Daoy (cell line): ENCODE data around the gene TMEM80. TPM values are rescaled to one million over a fixed set of nuclear protein-coding genes. Genes with fewer than 3 reads are reported as not detected.
"Not testable (repeated sequence)": the region's sequence is repeated elsewhere in the genome, so short reads cannot be mapped to it uniquely, and the experiment has no call there.

Experiments used
- DNase-seq: peaks from one replicate; pipeline ENCODE4 v3.0.0-alpha.2; 2015; ENCODE audit warnings: low read depth
- total RNA-seq: library from RNA; depleted of rRNA; stranded (reverse); fragments of >200 nt; shearing (Covaris generic); gene quantifications from 2 replicates; pipeline ENCODE4 v1.2.3, GENCODE V29; 2014

TMEM80 gene
- total RNA-seq, 1 experiment from 2014 or later, result 7.5 TPM

DNA sequence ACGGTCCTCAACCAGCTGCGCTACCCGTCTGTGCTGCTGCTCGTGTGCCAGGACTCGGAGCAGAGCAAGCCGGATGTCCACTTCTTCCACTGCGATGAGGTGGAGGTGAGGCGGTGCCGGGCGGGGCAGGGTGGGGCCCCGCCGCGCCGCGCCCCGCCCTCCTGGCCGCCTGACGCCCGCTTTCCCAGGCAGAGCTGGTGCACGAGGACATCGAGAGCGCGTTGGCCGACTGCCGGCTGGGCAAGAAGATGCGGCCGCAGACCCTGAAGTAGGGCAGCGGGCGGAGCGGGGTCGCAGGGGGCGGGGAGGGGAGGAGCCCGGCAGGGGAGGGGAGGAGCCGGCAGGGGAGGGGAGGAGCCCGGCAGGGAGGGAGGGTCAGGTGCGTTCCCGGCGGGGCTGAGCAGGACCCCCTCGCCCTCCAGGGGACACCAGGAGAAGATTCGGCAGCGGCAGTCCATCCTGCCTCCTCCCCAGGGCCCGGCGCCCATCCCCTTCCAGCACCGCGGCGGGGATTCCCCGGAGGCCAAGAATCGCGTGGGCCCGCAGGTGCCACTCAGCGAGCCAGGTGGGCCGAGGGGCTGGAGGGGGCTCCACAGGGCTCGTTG lies 25.1 kb downstream of the TMEM80 start:
- peak; percentile 52 for DNase-seq

DNA sequence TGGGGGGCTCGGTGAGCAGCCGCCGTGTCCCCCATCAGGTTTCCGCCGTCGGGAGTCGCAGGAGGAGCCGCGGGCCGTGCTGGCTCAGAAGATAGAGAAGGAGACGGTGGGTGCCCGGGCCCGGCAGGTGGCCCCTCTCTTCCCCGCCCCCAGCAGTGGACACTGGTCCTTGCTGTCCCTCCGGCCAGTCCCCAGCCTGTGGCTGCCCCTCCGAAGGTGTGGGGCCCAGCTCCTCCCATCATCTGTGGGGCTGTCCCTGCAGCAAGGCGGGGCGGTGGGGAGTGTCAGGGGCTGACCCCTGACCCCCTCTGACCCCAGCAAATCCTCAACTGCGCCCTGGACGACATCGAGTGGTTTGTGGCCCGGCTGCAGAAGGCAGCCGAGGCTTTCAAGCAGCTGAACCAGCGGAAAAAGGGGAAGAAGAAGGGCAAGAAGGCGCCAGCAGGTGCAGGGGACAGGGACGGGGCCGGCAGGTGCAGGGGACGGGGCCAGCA lies 25.7 kb downstream of the TMEM80 start:
- DNase-seq, result no peak

DNA sequence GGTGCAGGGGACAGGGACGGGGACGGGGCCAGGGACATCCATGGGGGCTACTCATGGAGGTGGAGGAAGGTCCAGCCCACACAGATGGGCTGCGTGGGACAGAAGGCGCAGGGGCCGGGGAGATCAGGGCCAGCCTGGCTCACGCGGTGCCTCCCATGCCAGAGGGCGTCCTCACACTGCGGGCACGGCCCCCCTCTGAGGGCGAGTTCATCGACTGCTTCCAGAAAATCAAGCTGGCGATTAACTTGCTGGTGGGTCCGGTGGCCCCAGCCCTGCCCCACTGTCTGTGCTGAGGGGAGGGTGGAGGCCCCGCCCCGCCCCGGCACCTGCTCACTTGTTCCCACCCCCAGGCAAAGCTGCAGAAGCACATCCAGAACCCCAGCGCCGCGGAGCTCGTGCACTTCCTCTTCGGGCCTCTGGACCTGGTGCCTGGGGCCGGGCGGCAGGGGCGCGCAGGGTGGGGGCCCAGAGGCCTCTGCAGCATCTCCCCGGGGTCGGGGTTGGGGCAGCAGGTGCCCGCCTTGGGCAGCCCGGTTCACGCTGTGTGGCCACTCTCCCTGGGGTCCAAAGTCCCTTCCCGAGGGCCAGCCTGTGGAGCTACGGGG lies 26.2 kb downstream of the TMEM80 start:
- no peak for DNase-seq

DNA sequence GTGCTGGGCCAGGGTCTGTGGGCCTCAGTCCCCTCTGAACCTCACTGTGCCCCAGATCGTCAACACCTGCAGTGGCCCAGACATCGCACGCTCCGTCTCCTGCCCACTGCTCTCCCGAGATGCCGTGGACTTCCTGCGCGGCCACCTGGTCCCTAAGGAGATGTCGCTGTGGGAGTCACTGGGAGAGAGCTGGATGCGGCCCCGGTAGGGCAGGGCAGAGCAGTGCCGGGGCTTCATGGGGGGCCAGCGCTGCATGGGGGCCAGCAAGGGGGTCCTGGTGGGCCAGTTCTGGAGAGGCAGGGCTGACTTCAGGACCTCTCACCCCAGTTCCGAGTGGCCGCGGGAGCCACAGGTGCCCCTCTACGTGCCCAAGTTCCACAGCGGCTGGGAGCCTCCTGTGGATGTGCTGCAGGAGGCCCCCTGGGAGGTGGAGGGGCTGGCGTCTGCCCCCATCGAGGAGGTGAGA lies 26.8 kb downstream of the TMEM80 start:
- no peak for DNase-seq

DNA sequence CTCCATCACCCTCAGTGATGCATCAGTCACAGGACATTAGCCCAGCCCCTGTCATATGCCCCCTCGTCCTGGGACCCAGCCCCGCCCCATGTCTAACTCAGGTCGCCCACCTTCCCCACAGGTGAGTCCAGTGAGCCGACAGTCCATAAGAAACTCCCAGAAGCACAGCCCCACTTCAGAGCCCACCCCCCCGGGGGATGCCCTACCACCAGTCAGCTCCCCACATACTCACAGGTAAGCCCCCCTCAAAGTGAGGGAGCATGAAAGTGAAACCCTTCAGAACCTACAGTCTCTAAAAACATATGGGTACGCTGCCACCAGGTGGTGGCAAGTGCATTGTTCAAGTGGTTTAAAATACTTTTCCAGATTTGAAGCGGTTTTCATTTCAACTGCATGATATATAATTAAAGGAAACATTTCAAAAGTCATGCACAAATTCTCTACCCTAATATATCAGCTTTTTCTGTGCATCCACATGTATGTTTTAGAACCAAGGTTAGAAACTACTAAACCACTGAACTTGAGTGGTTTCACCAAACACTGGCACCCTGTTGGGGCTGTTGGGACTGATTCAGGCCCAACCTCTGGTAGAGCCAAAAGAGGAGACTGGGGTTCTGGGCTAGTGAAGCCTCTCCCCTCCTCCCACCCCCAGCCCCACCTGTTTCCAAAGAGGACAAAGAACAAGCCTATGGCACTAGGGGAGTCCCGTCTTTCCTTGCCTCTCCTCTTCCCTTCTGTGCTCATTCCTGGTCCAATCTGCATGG lies 27.7 kb downstream of the TMEM80 start:
- DNase-seq, result peak; percentile 65

DNA sequence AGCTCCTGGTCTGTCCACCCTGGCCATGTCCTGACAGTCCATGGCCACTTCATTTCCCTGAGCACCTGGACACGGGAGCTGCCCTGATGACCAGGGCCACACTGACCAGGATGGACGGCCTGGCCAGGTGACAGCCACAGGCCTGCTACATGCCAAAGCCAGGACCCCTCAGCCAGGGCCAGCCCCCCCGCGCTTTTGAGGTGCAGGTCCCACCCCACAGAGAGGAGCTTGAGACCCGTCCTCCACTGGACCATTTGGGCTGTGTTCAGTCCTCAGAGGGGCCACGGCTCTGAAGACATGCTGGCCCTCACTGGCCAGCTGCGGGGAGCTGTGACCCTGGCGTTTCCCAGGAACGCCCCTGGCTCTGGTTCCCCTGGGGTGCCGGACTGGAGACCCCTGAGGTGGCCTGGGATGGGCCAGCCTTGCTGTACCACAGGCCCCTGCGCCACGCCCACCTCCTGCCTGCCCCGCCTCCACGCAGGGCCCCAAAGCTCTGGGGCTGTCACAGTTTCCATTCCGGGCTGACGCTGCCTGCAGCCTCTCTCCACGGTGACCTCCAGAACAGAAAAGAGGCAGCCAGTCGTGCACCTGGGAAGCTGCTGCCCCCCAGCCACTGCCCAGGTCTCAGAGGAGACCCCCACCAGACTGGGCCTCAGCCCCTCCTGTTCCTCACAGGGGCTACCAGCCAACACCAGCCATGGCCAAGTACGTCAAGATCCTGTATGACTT lies 28.6 kb downstream of the TMEM80 start:
- DNase-seq, result no peak

DNA sequence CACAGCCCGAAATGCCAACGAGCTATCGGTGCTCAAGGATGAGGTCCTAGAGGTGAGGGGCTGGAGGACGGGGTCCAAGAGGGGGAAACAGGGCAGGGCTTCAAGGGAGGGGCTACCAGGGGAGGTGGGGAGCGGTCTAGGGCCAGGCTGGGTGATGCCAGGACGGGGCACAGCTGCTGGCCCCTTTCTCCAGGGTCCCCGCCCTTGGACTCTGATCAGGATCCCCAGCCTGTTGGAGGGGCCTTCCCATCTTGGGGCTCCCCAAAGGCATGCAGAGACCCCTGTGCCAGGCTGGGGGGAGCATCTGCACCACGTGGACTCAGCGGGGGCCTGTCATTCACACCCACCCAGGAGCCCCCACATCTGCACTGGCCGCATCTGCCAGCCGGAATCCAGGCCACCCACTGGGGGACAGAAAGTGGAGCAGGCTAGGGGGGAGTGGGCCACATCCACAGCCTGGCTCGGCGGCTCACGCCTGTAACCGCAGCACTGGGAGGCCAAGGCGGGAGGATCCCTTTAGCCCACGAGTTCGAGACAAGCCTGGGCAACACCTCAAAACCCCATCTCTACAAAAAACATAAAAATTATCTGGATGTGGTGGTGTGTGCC lies 29.3 kb downstream of the TMEM80 start:
- no peak for DNase-seq

DNA sequence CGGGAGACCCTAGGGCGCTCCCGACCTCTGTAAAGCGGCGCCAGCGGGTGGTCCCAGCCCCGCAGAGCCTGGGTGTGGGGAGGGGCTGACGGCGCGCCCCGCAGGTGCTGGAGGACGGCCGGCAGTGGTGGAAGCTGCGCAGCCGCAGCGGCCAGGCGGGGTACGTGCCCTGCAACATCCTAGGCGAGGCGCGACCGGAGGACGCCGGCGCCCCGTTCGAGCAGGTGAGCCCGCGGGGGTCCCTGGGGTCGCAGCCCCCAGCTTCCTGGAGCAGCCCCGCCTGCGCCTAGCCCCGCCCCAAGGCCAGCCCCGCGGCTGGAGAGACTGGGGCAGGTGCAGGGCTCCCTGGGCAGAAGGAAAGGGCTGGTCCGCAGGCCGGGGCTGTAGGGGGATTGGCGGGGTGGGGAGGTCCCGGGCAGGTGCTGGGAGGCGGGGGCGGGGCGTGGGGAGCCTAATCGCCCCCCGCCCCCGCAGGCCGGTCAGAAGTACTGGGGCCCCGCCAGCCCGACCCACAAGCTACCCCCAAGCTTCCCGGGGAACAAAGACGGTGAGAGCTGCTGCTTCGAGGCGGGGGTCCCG lies 30.1 kb downstream of the TMEM80 start:
- DNase-seq, result no peak

DNA sequence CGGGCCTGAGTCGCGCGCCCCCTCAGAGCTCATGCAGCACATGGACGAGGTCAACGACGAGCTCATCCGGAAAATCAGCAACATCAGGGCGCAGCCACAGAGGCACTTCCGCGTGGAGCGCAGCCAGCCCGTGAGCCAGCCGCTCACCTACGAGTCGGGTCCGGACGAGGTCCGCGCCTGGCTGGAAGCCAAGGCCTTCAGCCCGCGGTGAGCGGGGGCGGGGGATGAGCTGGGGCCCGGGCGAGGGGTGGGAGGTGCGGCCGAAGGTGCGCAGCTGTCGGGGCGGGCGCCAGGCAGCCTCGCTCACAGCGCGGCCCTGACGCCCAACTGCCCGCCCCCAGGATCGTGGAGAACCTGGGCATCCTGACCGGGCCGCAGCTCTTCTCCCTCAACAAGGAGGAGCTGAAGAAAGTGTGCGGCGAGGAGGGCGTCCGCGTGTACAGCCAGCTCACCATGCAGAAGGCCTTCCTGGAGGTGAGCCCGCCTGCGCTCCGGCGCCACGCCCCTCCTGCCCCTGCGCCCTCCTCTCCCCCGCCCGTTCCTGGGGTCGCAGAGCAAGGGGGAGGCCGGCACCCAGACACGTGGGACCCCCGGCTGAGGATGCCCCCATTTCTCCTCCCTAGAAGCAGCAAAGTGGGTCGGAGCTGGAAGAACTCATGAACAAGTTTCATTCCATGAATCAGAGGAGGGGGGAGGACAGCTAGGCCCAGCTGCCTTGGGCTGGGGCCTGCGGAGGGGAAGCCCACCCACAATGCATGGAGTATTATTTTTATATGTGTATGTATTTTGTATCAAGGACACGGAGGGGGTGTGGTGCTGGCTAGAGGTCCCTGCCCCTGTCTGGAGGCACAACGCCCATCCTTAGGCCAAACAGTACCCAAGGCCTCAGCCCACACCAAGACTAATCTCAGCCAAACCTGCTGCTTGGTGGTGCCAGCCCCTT lies 30.9 kb downstream of the TMEM80 start:
- no peak for DNase-seq

DNA sequence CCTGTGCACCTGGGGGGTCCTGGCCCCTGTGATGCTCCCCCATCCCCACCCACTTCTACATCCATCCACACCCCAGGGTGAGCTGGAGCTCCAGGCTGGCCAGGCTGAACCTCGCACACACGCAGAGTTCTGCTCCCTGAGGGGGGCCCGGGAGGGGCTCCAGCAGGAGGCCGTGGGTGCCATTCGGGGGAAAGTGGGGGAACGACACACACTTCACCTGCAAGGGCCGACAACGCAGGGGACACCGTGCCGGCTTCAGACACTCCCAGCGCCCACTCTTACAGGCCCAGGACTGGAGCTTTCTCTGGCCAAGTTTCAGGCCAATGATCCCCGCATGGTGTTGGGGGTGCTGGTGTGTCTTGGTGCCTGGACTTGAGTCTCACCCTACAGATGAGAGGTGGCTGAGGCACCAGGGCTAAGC lies 31.7 kb downstream of the TMEM80 start:
- peak; percentile 23 for DNase-seq

DNA sequence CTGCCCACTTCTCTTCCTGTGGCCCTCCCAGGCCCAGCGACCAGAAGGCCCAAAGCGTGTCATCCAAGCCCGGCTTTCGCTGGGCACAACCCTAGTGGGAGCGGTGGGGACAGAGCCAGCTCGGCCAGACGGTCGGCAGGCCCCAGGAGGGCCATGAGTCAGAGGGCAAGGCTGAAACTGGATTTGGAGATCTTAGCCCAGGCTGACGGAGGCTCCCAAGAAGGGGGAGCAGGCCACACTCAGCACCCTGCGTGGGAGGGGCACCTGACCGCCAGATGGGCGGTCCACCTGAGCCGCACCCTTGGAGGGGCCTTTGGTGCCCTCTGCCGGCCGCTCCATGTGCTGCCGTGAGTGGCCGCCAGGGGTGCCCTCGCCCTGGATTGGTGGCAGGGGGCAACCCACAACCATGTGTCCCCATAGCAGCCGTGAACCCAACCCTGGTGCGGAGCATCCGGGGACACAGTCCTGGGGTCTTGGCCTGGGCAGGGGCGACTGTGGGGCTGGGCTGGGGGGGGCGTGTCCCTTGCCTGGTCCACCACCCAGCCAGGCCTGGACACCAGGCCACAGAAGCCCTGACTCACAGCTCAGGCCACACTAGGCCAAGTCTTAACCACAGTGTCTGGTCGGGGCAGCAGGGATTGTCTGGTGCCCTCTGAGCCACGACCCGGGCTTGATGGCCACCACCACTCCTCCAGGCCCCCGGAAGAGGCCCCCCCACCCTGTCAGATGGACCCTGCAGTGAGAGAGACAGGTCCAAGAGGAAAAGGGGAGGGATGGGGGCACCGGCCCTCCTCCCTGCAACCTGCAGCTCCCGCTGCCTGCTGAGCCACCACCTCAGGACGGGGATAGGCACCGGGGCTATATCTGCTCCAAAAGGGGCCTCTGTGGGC lies 32.5 kb downstream of the TMEM80 start:
- DNase-seq, result peak; percentile 94

DNA sequence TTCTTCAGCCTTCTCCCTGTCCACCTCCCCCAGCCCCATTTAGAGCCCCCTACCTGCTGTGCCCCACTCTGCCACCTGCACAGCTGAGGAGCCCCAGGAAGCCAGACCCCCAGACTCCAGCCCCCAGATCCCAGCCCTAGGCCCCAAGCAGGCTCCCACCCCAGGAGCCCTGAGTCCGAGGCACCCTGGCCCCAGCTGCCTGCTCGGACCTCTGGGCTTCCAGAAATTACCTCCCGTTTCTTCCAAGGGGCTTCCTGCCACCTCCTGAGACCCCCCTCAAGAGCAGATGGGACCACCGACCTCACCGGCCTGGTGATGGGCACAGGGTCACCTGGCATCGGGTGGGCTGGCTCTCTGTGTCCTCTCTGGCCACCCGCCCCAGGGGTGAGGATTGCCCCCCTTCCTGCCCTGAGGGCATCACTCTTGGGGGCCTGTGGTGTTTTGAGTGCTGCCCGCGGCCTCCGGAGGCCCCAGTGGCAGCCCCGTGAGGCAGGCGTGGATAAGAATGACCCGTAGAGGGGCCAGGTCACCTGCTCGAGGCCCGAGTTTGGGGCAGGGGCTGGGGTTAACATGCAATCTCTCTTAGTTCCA lies 33.4 kb downstream of the TMEM80 start:
- no peak for DNase-seq

DNA sequence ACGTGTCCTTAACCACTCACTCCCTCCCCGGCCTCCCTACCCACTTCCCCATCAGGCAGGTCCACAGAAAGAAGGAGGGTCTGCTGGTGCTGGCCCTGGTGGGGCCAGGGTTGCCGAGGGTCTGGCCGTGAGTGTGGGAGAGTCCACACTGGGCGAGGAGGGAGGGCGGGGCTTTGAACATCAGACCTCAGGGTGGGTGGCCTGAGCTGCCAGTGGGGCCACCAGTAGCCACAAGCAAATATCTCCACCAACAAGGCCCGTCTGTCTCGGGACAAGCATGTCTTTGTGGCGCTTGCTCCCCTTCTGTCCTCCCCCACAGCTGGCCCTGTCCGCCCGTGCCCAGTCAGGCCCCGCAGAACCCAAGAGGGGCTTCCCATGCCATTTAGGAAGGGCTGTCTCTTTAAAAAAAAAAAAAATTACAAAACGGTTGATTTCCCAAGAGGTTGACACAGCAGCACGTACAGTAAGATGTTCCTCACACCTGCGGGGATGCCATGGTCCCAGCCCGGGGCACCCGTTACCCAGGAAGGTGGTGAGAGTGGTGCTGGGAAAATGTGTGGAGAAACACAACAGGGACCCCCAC lies 34.0 kb downstream of the TMEM80 start:
- no peak for DNase-seq

DNA sequence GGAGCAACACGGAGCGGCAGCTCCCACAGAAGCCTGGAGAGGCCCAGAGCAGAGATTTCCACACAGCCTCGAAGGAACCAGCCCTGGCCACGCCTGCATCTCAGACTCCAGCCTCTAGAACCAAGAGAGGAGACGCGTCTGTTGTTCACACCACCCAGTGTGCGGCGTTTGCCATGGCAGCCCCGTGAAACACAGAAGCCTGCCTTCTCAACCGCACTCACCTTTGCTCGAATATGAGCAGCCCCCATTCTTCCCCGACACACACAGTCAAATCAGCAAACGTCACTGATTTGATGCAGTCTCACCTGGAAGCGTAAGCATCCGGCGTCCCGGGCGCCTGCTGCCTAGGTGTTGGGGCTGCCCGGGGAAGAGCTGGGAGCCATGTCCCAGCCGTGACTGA lies 37.5 kb downstream of the TMEM80 start:
- DNase-seq, result no peak

DNA sequence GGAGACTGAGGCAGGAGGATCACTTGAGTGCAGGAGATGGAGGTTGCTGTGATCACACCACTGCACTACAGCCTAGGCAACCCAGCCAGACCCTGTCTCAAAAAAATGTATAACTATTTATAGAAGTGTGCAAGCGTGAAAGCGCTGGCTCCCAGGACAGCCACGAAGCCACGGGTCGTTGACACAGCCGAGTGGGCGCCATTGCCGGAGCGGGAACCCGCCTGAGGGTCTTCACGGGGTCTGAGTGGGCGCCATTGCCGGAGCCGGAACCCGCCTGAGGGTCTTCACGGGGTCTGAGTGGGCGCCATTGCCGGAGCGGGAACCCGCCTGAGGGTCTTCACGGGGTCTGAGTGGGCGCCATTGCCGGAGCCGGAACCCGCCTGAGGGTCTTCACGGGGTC lies 38.9 kb downstream of the TMEM80 start:
- not testable (repeated sequence) for DNase-seq

DNA sequence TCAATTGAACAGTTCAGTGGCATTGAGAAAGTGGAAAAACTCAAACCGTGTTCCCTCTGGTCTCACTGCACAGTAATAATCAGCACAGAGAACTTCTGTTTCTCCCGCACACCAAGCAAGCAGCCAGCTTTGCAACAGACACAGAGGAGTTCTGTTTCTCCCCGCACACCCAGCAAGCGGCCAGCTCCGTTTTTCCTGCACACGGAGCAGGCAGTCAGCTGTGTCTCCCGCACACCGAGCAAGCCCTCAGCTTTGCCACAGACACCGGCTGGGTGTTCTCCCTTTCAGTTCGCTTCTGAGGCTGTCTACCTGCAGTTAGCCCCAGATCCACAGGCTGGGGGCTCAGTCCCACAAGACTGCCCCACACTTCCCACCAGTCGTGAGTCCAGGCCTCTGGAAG lies 41.8 kb downstream of the TMEM80 start:
- no peak for DNase-seq

DNA sequence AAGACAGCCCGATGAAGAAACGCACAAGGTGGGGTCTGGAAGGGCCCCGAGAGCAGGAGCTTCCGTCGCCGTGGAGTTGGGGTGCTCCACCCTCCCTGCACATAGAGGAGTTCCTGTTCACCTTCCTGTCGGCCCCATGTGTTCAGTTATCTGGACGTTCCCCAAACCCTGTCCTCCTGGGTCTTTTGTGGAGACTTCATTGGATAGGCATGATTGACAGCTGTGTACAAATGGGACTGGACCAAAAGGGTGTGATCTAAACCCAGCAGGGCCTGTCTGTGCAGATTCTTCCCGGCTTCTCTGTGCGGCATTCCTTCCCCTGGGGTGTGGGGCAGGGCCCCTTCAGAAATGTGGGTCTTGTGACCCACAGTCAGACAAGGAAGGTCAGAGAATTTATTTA lies 42.3 kb downstream of the TMEM80 start:
- DNase-seq, result not testable (repeated sequence)

DNA sequence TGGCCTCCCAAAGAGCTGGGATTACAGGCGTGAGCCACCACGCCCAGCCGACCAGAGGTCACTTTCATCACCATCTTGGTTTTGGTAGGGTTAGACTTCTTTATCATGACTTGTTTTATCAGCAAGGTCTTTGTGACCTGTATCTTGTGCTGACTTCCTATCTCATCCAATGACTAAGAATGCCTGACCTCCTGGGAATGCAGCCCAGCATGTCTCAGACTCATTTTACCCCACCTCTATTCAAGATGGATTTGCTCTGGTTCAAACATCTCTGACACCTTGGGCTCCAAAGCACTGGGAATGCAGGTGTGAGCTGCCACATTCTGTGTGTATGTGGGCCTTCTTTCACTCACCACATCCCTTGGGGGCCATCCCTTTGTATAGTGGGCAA lies 46.5 kb downstream of the TMEM80 start:
- DNase-seq, result no peak
